GM19023 (cell line): ENCODE data around the gene PKD1L1.
"Not testable (repeated sequence)": the region's sequence is repeated elsewhere in the genome, so short reads cannot be mapped to it uniquely, and the experiment has no call there.

Experiments
- ATAC-seq: cut with Tn5 transposase; IDR thresholded peaks from one replicate; pipeline ENCODE4 v1.9.1; 2021; ENCODE audit warnings: mild to moderate bottlenecking, moderate library complexity; ENCODE audit not compliant: unreplicated experiment

The PKD1L1 gene

DNA sequence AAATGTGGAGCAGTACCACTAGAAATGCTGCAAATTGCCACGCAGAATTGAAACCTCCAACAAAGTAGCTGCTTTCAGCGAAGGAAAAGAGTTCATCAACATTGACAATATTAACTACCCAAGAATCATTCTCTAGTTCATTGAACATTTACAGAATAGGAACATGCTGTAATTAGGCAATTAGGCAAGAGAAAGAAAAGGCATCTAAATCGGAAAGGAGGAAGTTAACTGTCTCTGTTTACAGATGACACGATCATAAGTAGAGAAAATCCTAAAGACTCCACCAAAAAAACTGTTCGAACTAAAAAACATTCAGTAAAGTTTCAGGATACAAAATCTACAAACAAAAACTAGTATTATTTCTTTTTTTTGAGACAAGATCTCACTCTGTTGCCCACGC lies 8.9 kb upstream of the PKD1L1 start:
- no peak for ATAC-seq

DNA sequence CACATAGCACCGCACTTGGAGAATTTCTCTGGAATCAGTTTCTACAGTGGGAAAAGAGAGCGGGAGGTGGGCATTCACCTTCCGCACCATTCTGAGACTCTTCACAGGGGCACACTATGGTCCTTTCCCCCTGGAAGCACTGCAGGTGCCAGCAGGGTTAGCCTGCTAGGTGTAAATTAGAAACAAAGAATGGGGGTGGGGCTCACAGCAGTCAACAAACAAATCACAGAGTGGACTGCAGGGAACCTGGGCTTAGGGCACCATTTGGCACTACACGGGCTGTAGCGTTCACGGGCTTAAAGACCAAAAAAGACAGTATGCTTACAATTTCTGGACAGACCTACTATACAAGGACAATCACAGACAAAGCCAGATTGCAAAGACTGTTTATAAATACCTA lies 8.0 kb upstream of the PKD1L1 start:
- no peak for ATAC-seq

DNA sequence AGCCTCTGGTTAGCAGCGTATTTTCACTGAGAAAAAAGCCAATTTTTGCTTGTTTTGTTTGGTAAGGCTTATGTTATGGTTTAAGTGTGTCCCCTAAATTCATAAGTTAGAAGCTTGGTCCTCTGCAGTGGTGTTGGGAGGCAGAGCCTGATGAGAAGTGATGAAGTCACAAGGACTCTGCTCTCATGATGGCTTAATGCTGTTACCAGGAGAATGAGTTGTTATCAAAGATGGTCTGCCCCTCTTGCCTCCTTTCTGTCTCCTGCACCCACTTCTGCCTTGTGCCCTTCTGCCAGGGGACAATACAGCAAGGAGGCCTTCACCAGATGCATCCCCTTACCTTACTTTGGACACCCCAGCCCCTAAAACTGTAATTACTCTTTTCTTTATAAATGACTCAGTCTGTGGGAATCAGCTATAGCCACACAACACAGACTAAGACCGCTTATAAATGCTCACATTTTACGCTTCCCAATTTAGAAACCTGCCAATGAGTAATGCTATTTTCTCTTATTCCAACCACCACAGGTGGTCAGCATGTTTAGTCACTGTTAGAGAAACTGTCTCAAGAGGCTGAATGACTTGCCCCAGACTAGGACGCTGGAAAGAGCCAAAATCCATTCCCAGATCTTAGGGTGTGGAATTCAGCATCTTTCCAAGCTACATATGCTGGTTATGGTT lies 6.1 kb upstream of the PKD1L1 start:
- ATAC-seq, result peak; percentile 32

DNA sequence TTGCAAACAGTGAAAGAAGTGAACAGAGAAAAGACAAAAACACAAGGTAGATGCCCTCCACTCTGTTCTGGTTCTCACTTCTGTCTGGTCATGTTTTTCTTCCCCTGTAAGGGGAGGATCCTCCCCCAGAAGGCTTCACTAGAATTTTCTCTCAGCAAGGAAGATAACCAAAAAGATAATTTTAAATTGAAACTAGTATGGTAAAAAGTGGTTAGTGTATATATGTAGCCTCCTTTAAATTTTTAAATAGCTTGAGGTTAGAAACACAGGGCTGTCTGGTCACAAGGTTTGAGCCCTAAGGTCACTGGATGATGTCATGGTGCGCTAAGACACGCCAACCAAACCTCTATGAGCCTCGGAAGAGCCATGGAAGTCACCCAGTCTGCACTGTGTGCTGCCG lies 5.6 kb upstream of the PKD1L1 start:
- peak; percentile 65 for ATAC-seq

DNA sequence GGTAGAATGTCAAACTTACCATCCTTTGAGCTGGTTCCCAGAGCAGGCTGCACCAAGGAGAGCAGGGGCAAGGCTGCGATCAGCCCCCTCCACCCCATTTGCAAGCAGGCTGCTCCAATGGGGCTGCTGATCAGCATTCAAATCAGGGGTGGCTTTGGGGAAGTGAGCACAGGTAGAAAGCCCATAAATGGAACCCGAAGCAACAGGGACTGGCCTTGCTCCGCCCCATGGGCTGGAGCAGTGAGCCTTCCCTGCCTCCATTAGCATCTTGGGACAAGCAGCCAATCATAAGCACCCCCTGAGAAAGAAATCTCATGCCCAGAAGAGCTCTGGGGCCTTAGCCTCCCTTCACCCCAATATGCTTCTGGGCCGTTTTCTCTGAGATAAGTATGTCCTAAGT lies 4.0 kb upstream of the PKD1L1 start:
- ATAC-seq, result no peak

DNA sequence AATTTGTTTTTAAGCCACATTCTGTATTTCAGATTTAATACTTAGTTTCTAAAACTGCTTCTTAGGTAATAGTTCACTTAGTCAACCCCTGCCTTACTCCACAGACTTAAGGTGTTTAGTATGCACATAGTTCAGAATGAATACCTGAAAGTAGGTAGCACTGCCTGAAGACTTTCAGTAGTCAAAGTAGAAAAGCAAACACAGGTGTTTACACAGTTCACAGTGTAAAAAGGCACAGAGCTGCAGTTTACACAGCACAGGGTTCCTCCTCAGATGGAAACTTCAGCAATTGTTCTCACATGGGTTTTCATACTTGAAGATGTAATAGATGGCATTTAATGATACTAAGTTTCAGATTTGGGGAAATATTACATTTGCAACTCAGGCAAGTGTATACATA lies 3.1 kb upstream of the PKD1L1 start:
- no peak for ATAC-seq

DNA sequence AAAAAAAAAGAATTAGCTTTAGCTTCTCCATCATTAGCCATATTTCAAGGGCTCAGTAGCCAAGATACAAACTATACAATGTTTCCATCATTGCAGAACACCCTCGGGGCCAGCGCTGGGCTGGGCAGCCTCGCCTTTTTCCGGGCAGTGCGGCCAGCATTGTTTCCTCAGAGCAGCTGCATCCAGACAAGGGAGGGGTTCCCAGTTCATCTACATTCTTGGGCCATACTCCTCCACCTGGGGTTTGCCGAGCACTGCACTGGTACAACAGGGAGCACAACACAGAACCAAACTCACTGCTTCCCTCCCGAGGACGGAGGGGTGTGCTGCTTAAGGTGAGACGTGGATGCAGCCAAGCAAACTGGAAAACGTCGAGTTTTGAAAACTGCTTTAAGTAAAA lies 2.4 kb upstream of the PKD1L1 start:
- no peak for ATAC-seq

DNA sequence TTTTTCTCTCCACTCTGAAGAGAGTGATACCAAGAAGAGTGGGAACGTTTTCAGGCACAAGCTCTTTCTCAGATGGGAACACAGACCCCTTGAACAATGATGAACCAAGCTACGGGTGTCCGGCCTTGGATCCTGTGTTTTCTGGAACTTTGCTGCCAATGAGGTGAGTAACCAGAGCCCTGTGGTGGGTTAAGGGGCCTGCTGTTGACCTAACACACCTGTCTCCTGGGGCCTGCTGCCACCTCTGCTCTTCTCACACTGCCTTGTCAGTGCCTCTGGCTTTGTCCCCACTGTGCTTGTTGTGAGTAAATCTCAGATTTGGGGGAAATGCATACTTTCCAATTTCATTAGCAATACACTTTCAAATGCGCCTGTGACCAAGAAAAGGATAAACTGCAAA lies 1.4 kb upstream of the PKD1L1 start:
- no peak for ATAC-seq

DNA sequence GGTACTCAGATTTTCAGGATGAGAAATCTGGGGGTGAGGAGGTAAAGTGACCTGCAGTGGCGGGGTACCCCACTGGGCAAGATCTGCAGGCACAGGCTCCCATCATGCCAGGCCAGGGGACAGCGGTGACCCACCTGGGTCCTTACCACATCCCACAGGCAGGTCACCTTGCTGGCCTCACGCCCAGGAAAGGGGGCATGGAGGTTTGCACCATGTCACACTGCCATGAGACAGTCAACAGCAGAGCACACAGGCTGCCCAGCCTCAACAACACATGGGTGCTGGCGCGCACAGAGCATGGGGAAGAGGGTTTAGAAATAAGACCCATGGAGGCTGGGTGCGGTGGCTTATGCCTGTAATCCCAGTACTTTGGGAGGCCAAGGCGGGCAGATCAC lies 914 bp downstream of the PKD1L1 start:
- no peak for ATAC-seq

DNA sequence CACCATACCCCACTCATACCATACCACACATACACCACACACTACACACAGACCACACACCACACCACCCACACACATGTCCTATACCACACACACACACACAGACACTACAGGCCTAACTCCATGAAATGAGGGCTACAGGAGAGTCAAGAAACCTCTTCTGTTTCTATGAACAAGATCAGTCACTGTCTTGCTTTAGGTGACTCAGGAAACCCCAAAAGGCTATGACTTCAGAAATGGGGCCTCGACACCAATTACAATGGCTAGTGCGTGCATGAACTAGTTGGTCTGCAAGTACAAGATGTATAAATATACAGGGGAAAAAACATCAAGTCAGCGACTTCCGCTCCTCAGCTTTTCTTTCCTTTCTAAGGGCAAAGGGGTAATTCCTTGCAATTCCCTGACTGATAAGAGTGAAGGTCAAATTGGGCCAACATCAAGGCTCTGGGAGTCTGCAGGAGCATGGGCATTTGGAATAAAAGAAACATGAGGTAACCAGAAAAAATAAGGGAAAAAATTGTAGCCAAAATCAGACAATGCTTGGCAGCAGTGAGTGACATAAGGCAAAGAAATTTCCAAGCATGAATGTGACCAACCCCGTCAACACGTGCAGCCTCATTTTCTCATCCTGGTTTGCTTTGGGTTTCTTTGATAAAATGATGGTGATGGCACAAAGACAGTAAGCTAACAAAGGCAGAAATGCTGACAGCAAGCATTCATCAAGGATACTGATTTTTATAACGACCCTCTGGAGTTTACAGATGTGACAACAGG lies 1.5 kb downstream of the PKD1L1 start:
- no peak for ATAC-seq

DNA sequence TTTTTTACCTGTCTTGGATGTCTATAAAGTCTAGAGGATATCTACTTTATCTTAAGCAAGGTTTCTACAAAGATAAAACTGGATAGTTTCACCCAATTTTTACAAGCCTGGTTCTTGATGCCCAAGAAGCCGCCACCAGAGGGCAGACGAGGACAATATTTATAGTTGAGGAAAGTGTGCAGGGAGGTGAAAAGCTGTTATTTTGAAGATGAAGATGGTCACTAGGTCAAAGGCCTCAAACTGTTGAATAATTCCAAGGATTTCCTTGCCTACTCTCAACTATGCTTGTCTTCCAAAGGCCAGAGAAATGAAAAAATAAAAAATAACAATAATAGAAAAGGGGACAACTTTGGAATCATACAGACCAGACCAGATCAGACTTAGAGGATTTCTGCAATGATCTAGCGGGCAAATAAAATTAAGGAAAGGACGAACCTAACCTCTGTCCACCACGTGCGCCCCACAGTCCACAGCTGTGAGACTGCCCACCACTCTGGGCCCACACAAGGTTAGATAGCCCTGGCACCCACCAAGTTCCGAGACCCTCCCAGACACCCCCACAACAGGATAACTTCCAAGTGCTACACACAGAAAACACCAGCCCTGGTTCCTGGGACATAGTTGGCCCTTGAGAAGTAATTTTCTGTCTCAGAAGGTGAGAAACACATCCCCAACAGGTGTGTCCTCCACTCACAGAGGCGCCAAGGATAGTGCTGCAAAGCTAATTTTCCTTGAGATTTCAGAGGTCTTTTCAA lies 2.8 kb downstream of the PKD1L1 start:
- ATAC-seq, result no peak

DNA sequence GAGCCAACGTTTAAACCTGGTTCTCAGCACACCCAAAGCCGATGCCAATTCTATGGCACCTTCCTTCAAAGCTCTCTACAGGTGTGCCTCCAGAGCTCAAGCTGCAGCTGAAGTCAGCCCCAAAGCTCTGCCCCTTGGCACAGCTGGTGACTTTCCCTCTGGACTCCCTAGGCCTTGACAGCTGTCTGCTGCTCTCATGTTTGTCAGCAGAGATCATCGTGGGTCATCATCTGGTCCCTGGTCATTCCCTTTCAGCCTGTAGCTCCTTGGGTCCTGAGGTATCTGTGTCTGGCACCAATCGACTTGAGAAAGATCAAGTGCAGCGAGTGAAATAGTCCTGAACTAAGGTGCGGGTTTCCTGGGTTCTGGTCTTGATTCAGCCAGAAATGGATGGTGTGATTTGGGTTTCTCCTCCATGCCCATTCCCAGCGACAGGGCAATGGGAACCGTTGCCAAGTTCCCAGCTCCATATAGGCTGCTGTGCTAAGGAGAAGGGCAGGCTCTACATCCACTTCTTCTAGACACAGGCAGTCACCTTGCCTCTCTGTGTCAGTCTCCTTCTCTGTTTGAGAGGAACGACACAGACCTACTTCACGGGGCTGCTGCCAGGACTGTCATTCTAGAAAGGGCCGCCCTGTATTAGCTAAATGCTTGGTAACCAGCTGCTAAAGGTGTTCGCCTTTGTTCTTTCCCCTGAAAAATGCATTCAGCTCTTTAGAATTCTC lies 3.6 kb downstream of the PKD1L1 start:
- ATAC-seq, result no peak

DNA sequence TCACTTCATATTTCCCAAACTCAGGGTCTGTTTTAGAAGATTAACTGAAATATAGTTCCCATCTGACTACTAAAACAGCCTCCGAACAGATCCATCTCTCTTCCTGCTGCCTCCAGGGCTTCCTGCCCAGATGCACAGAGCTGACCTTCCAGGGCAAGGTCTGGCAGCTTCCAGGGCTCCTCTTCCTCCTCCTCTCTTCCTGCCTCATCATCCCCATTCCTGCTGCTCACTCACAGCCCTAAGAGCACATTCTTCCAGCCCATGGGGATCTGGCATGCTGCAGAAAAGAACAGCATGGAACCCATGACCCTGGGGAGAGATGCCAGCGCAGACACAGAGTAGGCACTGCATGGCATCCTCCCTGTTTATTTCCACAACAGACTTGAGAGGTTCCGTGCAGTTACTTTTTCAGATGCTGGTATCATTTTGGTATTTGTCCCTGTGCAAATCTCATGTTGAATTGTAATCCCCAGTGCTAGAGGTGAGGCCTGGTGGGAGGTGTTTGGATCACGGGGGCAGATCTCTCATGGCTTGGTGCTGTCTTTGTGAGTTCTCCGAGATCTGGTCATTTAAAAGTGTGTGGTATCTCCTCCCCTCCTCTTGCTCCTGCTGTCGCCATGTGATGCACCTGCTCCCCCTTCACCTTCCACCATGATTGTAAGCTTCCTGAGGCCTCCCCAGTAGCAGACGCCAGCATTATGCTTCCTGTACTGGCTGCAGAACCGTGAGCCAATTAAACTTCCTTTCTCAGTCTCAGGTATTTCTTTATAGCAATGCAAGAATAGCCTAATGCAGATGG lies 4.4 kb downstream of the PKD1L1 start:
- no peak for ATAC-seq

DNA sequence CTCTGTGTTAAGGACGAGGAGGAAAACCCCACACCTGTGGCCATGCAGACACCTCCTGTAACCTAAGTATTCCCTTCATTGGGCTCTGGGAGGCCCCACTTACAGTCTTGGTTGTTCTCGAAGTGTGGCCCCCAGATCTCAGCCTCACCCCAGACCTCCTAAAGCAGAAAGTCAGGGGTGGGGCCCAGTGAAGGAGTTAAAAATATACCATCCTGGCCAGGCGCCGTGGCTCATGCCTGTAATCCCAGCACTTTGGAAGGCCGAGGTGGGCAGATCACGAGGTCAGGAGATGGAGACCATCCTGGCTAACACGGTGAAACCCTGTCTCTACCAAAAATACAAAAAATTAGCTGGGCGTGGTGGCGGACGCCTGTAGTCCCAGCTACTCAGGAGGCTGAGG lies 5.6 kb downstream of the PKD1L1 start:
- ATAC-seq, result not testable (repeated sequence)

DNA sequence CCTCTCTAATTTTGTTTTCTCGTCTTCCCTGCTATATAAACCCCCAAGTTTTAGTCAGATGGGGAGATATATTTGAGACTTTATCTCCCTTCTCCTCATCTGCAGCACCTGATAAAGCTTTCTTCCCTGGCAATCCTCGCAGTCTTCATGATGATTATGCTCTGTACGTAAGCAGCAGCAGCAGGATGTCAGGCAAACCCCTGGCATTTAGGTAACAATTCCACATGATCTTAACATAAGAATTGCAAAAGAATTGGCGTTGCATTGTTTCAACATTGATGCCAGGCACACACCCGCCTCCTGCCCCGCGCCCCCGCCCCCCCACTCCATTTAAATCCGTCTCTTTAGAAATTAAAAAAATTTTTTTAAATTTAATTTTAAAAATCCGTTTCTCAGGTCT lies 6.1 kb downstream of the PKD1L1 start:
- no peak for ATAC-seq

DNA sequence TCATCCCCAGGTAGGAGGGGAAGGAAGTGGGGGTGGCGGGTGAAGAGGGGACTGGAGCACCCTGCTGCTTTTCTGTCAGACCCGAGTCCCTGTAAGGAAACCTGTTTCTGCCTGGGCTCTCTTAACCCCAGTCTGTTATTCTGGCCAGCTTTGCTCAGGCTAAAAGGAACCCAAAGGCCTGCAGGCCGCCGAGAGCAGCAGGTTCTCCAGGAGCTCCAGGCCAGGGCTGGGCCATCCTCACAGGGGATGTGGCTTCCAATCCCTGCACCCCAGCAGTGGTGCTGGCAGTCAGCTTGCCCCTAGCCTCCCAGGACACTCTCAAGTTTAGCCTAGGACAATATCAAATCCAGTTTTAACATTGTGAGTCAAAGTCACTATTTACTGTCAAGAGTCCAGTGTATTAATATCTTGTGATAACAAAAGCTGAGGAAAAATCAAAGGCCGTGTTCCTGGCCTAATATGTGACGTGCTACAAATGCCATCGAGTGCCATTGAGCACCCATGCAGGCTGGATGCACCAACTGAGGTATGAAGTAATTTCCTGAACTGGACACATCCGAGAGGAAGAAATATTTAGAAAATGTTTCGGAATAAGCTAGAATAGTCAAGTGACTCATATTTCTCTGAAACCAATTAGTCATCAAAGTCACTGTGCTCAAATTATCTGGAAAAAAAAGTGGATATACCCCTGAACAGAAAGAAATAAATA lies 7.0 kb downstream of the PKD1L1 start:
- no peak for ATAC-seq

DNA sequence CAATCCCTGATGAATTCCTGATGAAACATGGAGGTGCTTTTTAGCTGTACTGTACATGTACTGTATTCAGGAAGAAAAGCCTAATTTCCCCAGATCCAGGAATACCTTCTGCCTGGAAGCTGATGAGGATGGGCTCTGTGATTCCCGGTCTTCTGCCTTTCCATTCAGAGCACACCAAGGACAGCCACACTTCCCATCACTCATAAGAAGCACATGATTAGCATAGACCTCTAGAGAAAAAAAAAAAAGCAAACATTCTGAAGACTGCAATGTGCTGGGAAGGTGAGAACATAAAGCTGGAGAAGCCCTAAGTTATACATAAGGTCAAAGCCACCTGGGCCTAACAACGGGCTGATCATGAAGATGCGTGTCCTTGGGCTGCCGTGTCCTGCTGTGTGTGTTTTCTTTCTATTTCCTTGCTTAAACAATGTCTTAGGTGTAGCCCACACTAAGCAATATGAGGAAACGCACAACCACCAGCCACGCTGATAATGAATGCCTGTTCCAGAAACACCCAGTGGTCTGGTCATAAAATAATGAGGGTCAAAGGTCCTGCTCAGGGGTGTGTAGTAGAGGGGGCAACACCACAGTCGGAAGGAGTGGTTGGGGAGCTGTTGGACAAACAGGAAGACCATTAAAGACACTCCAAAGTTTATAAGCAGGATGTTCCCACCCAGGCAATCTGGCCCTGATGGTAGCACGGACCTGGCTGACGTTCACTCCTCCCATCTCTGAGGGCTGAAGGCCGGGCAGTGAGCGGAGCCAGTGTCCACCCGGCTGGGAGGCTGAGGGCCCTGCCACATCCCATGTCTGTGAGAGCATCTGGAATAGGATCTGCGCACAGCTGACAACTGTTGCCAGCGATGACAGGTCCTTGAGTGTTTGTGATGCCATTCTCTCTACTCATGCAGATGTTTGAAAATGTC lies 7.9 kb downstream of the PKD1L1 start:
- no peak for ATAC-seq

DNA sequence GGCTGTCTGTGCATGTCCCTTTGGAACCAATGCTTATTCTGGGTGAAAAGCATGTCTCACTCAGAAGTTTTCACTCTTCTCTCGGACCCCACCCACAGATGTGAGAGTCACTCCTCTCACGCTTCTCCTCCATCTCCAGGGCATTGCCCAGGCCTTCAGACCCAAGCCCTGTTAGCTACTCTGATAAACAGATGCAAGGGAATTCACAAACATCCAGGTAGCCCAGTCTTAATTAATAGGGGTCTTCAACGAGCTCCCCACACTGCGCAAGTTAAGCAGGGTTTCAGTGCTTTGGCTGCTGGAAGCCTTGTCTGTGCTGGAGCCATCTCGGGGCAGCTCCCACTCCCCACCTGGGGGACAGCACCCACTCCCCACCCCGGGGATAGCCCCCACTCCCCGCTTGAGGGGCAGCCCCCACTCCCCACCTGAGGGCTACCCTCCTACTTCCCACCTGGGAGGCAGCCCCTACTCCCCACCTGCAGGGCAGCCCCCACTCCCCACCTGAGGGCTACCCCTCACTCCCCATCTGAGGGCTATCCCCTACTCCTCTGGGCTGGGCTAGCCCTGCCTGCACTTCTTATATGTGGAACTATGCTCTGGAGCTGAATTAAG lies 8.7 kb downstream of the PKD1L1 start:
- ATAC-seq, result no peak
